Hematopoietic multipotent progenitor cell (in vitro differentiated cells): Measurements from ENCODE around the gene PCSK4. TPM values are rescaled to one million over a fixed set of nuclear protein-coding genes. Genes with fewer than 3 reads are reported as not detected.
A peak's percentile ranks its signal among the peaks of the same experiment; 100 is the strongest.
"Not testable (repeated sequence)": the region's sequence is repeated elsewhere in the genome, so short reads cannot be mapped to it uniquely, and the experiment has no call there.

Source experiments
- DNase-seq, 3 donors: peaks; one replicate each; pipeline ENCODE4 v3.0.0-alpha.2; 2011 to 2015; ENCODE audit warnings: low read depth in 2 of 3, low spot score in 2 of 3
- total RNA-seq: library from RNA; depleted of rRNA; stranded (reverse); fragments of >200 nt; gene quantifications from one replicate; pipeline ENCODE4 v1.2.3, GENCODE V29; 2012

Gene PCSK4
- total RNA-seq, 1 donor: 11.6 TPM

DNA sequence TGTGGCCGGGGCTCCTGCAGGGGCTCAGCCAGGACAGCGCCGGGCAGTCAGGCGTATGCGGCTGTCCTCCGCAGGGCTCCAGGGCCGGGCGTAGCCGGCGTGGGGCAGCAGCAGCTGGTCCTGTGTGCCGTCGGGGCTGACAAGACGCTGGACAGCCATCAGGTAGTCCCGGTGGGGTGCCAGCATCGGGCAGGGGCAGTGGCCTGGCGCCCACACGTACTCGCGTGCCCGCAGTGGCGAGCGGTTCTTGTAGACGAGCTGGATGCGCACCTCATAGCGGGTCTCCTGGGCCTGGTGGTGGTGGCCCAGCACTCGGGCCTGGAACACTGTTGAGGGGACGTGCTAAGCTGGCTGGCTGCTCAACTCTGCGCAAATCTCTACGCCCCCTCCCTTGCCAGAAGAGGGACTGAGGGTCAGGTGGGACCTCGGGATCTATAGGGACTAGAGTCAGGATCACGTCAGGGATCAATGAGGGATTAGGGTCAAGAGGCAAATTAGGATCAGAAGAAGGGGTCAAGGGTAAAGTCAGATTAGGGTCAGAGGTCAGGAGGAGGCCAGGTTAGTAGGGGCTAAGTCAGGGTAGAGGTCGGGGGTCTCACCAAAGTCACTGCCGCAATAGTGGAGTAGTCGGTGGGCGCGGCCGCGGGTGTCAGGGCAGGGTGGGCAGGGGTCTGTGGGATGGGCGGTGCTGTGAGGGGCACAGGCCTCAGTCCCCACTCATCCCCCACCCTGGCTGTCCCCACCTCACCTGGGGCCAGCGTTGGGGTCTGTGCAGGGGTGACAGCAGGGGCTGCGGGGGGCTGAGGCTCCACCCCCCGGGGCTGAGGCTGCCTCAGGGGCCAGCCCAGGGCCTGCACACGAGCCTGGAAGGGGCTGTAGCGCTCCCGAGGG lies 16.1 kb upstream of the PCSK4 start:
- no peak for DNase-seq

DNA sequence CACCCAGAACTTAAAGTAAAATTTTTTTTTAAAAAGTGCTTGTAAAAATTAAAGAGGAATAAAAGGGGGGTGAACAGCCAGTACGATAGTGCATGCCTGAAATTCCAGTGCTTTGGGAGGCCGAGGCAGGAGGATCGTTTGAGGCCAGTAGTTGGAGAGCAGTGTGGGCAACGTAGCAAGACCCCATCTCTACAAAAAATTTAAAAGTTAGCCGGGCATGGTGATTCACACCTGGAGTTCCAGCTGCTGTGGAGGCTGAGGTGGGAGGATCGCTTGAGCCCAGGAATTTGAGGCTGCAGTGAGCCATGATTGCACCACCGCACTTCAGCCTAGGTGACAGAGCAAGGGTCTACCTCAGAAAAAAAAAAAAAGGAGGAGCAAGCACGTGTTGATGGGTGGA lies 14.9 kb upstream of the PCSK4 start:
- no peak for DNase-seq

DNA sequence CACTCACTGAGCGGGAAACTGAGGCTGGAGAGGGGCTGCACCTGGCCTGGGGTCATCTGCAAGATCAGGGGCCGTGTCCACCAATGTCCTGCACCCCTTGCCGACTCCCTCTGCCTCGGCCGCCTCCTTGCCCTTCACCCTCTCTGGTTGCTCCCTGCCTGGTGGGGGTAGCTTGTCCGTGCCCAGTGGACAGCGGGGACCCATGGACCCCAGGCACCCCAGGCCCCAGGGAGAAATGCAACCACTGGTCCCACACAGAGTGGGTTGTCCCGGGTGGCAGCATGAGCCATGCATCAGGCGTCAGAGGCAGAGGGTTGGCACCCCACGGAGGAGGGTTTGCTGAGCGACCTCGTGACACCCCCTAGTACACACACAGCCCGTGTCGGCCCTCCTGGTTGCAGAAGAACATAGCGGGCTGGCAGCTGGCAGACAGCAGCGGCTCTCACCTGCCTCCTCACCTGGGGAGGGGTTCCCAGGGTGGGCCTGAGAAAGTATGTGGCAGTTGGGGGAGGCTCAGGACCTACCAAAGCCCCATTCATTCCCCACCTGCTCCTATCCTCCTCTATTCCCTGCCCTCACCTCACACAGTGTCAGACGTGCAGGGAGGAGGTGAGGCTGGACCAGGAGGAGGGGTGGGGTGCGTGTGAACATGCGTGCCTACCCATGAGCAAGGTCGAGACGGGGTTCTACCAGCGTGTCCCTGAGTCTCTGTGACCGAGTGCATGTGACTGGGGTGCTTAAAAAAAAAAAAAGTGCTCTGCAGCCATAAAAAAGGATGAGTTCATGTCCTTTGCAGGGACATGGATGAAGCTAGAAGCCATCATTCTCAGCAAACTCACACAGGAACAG lies 14.0 kb upstream of the PCSK4 start:
- no peak for DNase-seq

DNA sequence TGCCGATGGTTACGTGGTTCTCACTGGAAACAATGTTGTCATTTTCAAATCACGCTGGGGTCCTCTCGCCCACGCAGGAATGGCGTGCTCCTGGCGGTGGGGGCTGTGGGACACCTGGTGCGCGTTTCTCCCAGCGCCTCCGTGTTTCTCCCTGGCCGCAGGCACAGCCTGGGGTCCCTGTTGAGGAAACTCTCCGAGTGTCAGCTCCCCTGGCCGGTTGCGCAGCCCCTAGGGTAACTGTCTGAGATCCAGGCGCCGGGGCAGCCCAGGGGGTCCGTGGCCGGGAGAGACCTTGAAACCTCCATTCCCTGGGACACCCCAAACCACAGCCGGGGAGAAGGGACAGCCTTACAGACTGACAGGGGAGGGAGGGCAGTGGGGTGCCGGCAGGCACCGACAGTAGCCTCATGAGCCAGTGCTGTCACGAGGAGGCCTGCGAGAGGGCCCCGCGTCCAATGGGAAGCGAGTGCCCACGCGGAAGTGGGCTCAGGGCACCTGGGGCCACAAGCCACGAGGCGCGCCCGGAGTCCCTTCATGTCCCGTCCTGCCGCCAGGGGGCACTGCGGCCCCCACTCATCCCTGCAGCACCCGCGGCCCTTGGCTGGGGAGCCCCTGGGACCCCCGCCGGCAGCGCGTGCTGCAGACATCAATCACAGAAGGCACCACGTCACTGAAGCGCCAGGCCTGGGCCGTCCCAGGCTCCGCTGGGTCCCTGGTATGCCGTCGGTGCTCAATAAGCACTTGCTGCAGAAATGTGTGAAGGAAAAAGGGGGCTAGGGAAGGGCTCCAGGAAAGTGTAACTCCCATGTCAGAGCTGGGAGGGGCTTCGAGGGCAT lies 13.2 kb upstream of the PCSK4 start:
- DNase-seq: peak in 2 of 3 donors; percentile 67 to 74

DNA sequence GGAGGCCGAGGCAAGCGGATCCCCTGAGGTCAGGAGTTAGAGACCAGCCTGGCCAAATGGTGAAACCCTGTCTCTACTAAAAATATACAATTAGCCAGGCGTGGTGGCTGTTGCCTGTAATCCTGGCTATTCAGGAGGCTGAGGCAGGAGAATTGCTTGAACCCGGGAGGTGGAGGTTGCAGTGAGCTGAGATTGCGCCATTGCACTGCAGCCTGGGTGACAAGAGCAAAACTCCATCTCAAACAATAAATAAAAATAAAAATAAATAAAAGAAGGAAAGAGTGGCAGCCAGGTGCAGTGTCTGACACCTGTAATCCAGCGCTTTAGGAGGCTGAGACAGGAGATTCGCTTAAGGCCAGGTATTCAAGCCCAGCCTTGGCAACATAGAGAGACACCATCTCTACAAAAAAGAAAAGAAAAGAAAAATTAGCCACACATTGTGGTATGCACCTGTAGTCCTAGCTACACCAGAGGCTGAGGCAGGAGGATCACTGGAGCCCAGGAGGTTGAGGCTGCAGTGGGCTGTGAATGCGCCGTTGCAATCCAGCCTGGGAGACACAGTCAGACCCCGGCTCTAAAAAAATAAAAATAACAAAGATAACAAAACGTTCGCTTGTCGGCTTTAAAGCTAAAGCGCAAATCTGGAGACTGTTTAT lies 12.4 kb upstream of the PCSK4 start:
- DNase-seq: no peak

- no peak for DNase-seq
These were observed 11.0 kb upstream of the PCSK4 start for GRCh38 chr19:1501200-1501595.

DNA sequence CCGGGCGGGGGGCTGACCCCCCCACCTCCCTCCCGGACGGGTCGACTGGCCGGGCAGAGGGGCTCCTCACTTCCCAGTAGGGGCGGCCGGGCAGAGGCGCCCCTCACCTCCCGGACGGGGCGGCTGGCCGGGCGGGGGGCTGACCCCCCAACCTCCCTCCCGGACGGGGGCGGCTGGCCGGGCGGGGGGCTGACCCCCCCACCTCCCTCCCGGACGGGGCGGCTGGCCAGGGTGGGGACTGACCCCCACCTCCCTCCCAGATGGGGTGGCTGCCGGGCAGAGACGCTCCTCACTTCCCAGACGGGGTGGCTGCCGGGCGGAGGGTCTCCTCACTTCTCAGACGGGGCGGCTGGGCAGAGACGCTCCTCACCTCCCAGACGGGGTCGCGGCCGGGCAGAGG lies 9.1 kb upstream of the PCSK4 start:
- DNase-seq: not testable (repeated sequence)

DNA sequence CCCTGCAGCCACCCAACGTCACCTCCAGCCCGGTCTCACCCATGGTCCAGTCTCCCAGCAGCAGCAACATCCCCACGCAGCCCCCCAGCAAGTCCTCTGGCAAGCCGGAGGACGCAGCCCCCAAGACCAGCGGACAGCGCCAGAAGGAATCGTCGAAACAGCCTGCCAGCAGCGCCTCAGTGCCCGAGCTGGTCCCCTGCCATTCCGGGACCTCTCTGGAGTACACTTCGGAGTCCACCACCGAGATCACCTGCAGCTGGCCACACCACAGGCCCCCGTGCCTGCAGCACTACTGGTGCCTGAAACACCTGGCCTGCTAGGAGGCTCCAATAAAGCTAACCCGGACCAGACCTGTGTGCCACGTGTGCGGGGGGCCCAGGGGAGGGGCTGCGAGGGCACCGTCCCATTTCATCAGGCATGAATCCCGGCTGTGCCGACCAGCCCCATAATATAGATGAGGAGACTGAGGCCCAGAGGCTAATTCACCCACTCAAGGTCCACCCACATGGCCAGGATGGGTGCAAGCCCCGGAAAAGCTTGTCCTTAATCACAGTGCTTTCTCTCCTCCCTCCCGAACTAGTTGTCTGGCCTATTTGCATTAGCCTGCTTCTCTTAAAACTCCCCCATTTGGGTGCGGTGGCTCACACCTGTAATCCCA lies 7.6 kb upstream of the PCSK4 start:
- no peak for DNase-seq

GRCh38 chr19:1496714-1497577 lies 6.8 kb upstream of the PCSK4 start:
- no peak for DNase-seq

DNA sequence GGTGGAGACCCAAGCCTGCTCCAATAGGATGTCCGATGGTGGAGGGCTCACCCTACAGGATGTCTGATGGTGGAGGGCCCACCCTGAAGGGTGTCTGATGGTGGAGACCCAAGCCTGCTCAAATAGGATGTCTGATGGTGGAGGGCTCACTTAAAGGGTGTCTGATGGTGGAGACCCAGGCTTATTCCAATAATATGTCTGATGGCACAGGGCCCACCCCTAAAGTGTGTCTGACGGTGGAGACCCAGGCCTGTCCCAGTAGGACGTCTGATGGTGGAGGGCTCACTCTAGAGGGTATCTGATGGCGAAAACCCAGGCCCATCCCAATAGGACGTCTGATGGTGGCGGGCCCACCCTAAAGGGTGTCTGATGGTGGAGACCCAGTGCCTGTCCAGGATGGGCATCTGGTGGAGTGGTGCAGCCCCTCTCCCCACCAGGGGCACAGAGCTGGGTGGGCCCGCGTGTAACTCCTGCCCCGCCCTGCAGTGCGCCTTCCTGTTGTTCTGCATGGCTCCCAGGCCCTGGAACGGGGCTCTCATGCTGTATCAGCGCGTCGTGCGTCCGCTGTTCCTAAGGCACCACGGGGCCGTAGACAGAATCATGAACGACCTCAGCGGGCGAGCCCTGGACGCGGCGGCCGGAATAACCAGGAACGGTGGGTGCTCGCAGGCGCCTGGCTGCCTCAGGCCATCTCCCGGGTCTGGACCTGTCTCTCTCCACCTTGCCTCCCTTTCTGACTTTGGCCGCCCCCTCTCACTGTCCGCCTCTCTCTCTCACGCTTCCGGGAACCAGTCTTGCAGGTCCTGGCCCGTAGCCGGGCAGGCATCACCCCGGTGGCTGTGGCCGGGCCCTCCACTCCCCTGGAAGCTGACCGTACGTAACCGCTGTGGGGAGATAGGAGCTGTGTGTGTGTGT lies 5.9 kb upstream of the PCSK4 start:
- no peak for DNase-seq

DNA sequence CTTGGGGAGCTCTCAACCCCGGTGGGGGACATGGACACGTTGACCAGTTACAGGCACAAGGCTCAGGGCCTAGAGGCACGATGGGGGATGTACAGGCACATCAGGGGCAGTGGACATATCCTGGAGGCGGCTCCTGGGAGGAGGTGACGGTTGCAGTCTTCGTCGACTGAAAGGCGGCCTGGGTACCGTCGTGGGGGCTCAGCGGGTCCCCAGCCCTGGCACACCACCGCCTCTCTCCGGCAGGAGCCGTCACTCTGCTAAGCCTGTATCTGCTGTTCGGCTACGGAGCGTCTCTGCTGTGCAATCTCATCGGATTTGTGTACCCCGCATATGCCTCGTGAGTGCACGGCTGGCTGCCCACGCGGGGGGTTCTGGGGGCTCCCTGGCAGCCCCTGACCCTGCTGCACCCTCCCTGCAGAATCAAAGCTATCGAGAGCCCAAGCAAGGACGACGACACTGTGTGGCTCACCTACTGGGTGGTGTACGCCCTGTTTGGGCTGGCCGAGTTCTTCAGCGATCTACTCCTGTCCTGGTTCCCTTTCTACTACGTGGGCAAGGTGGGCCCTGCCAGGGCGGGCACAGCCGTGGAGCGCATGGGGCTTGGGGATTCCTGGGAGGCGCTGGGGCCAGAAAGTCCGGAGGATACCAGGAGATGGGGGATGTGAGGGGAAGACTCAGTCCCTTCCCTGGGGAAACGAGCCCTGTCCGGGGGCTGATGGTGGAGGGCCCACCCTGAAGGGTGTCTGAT lies 5.1 kb upstream of the PCSK4 start:
- DNase-seq: no peak

- no peak for DNase-seq
These were observed 4.1 kb upstream of the PCSK4 start for GRCh38 chr19:1494115-1494815.

DNA sequence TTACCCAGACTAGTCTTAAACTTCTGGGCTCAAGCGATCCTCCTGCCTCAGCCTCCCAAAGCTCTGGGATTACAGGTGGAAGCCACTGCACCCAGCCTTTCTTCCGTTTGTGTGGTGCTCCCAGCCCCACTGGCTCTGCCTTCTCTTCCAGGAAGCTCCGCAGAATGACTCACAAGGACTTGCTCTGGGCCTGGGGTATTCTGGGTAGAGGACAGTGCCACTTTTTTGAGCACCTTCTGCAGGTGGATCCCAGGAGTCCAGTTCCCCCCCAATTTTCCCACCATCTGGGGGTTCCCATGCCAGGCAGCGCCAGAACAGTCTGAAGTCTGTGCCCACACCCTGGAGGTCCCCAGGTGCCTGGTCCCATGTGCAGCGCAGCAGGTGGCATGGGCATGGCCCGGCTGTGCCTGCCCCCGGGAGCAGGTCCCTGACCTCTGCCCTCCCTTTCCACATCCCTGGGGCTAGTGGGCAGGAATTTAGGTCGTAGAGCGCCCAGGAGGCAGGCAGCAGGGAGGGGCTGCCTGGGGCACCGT lies 2.4 kb upstream of the PCSK4 start:
- no peak for DNase-seq

DNA sequence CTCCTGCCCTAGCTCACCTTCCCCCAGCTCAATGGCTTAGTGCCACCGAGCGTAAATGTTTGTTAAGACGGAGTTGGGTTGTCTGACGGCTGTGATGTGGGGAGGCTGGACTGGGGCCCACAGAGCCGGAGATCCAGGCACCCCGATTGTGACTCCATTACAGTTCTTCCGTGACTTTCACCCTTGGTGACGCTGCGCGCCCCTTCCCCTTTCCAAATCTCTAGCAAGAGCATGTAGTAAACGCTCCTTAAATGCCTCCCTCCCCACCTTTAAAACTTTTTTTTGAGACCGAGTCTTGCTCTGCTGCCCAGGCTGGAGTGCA lies 1.7 kb upstream of the PCSK4 start:
- no peak for DNase-seq

DNA sequence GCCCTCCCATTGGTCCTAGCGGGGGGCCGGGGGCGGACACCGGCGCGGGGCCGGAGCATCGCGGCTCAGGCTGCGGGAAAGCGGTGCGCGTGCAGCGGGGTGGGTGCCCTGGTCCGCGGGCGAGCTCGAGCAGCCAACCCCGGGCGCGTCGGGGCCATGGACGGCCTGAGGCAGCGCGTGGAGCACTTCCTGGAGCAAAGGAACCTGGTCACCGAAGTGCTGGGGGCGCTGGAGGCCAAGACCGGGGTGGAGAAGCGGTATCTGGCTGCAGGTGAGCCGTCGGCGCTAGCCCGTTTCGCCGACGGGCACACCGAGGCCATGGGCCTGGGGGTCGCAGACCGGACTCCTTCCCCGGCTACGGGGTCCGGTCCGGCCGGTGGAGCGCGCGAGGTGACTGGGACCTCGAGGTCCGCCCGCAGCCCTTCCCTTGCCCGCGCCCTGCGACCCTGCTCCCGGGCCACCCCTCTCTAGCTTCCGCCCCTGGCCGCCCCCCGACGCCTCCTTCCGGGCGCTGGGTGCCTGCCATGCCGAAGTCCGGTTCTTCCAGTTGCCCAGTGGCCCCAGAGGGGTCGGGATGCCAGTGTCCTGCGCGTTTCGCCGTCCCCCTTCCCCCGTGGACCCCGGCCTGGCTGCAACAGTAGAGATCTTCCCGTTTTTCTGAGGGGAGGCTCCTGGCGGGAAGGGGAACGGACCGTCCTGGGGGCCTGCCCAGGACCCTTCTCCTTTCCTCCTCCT lies 1.1 kb upstream of the PCSK4 start, which contains the start of gene REEP6:
Gene REEP6 (plus strand): TSS at position 68 of the 735 bp plus-strand sequence. CDS start 89 bp downstream, at position 157.
- no peak for DNase-seq
